Omental fat pad (tissue), 4 donors: ENCODE data around the gene MYBPC1. TPM values are rescaled to one million over a fixed set of nuclear protein-coding genes. Genes with fewer than 3 reads are reported as not detected.

Source experiments
- ATAC-seq: fragments of 150-250 bp; one replicate; pipeline ENCODE4 v1.9.1; 2016; ENCODE audit warnings: mild to moderate bottlenecking, moderate library complexity; ENCODE audit not compliant: low FRiP score
- DNase-seq: peaks from one replicate; pipeline ENCODE4 v3.0.0-alpha.2; 2019; ENCODE audit warnings: low spot score
- total RNA-seq, 4 donors: library from RNA; depleted of rRNA; stranded (reverse); fragments of >200 nt; gene quantifications; one replicate each; pipeline ENCODE4 v1.1.0, GENCODE V29; 2016
- TF ChIP-seq, protein P1 (sequence below), 3 donors: fragments of 450-650 bp; IDR thresholded peaks; one replicate each; pipeline ENCODE4 v1.5.1; 2016 to 2017; ENCODE audit warnings: antibody characterized with exemption in 3 of 3, mild to moderate bottlenecking in 3 of 3, moderate library complexity in 2 of 3

The MYBPC1 gene
- total RNA-seq, 4 donors from 2014 or later = not detected

DNA sequence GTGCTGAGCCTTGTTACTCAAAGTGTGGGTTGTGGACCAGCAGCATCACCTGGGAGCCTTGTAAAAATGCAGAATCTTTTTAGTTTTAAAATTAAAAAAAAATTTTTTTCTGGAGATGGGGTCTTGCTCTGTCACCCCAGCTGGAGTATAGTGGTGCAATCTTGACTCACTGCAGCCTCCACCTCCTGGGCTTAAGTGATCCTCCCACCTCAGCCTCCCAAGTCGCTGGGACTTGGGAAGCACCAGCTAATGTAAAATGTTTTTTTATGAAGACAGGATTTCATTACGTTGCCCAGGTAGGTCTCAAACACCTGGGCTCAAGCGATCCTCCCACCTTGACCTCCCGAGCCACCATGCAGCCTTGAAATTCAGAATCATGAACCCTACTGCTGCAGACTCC, 14.4 kb downstream of the MYBPC1 start:
- no peak for DNase-seq
- ATAC-seq = no peak
- TF ChIP-seq, protein P1, sequence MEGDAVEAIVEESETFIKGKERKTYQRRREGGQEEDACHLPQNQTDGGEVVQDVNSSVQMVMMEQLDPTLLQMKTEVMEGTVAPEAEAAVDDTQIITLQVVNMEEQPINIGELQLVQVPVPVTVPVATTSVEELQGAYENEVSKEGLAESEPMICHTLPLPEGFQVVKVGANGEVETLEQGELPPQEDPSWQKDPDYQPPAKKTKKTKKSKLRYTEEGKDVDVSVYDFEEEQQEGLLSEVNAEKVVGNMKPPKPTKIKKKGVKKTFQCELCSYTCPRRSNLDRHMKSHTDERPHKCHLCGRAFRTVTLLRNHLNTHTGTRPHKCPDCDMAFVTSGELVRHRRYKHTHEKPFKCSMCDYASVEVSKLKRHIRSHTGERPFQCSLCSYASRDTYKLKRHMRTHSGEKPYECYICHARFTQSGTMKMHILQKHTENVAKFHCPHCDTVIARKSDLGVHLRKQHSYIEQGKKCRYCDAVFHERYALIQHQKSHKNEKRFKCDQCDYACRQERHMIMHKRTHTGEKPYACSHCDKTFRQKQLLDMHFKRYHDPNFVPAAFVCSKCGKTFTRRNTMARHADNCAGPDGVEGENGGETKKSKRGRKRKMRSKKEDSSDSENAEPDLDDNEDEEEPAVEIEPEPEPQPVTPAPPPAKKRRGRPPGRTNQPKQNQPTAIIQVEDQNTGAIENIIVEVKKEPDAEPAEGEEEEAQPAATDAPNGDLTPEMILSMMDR (IDR thresholded peaks at IDR 0.05) = no peak

- ATAC-seq = no peak
- no peak for DNase-seq
- TF ChIP-seq, protein P1 (IDR thresholded peaks at IDR 0.05) = no peak
Observed at GRCh38 chr12:101612160-101612916, 17.6 kb downstream of the MYBPC1 start.

DNA sequence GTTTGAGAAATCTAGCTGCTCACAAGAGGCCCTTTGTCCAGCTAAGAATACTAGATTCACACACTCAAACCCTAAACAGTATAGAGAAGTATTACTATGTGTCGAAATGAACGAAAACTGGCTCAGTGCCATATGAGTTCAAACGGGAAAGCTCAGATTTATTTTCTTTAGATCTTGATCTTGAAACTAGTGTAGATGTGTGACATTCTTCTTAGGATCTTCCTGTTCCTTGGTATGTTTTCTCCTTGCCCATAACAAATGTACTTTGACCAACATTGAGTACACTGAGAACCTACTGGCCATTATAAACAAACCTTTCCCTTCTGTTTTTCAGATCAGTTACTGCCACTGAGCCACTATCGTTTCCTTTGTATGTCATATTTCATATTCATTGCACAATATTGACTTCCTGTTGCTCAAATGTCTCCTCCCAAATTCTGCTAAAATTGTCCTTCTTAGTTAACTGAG, 21.3 kb downstream of the MYBPC1 start:
- TF ChIP-seq, protein P1 (IDR thresholded peaks at IDR 0.05) = no peak
- ATAC-seq = no peak
- DNase-seq = no peak

DNA sequence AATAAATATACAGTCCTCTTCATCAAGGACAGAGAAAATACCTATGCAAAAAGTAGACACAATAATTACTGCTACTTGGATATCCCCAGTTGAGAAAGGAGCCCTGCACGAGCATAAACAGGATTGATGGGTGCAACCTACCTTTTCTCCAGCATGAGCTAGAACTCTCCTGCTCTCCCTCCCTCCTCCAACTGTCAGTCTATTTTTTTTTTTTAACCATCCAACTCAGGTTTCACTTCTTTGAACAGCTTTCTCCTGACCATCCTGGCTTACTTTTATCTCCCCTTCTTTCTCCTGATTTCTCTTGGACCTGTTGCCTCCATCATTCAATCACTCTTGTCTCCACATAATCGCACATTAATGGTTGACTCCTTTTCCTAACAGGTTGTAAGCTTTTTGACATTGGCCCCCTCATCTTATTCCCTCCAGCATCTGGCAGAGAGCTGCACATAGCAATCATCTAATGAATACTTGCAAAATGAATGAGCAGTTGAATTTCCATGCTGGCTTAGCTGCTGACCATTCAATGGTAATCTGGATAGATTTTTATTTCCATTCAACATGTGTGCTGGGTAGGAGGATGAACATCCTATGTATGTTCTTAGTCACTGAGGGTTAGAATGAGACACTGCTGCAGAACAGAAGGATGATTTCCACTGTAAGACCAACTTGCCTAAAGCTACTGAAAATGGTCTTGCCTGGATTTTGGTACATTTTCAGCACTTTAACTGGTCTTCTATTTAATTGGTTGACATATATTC, 24.4 kb downstream of the MYBPC1 start:
- TF ChIP-seq, protein P1 (IDR thresholded peaks at IDR 0.05) = no peak
- no peak for DNase-seq
- no peak for ATAC-seq

GRCh38 chr12:101619858-101620761, 25.3 kb downstream of the MYBPC1 start:
- ATAC-seq (no peak), DNase-seq (no peak)
- TF ChIP-seq, protein P1 (IDR thresholded peaks at IDR 0.05) = no peak

DNA sequence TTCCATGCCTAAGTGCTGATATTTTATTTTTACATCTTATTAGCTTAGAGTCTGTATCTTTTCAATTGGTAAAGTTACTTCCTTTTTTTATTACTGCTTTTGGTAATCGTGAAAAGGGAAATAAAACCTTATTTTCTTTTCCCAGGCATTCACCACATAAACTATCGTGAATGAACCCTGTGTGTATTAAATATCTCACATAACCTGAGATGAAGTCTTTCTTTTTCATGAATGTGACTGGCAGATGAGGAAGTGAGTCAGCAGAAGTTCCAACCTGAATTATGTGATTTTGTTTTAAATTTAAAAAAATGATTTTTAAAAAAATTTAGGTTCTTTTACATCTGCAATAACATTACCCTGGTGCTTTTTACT, 26.0 kb downstream of the MYBPC1 start:
- TF ChIP-seq, protein P1 (IDR thresholded peaks at IDR 0.05) = no peak
- DNase-seq (no peak), ATAC-seq (no peak)
